Ishikawa (cell line): ENCODE measurements around the gene PCNX3.

Experiments
- CEBPB ChIP-seq: IDR thresholded peaks from 2 replicates; pipeline ENCODE4 v1.6.1; 2012
- CREB1 ChIP-seq: IDR thresholded peaks from 2 replicates; pipeline ENCODE4 v1.6.1; 2012; ENCODE audit warnings: low read depth
- EGR1 ChIP-seq: IDR thresholded peaks from 2 replicates; pipeline ENCODE4 v1.6.1; 2012
- EP300 ChIP-seq: IDR thresholded peaks from 2 replicates; pipeline ENCODE4 v1.6.1; 2012; ENCODE audit warnings: borderline replicate concordance
- FOXM1 ChIP-seq: IDR thresholded peaks from 2 replicates; pipeline ENCODE4 v1.6.1; 2012; ENCODE audit warnings: low read depth, borderline replicate concordance
- NFIC ChIP-seq: IDR thresholded peaks from 2 replicates; pipeline ENCODE4 v1.6.1; 2012
- RAD21 ChIP-seq: IDR thresholded peaks from 2 replicates; pipeline ENCODE4 v1.6.1; 2012; ENCODE audit warnings: low read depth
- TAF1 ChIP-seq: IDR thresholded peaks from 2 replicates; pipeline ENCODE4 v1.6.1; 2012; ENCODE audit warnings: low read depth, mild to moderate bottlenecking
- TCF12 ChIP-seq: IDR thresholded peaks from 2 replicates; pipeline ENCODE4 v1.6.1; 2012; ENCODE audit warnings: low read depth
- TEAD4 ChIP-seq: IDR thresholded peaks from 2 replicates; pipeline ENCODE4 v1.6.1; 2012
- YY1 ChIP-seq: IDR thresholded peaks from 2 replicates; pipeline ENCODE4 v1.6.1; 2012; ENCODE audit warnings: low read depth
- ZBTB7A ChIP-seq: IDR thresholded peaks from 2 replicates; pipeline ENCODE4 v1.6.1; 2012; ENCODE audit warnings: low read depth
- TF ChIP-seq, protein P1 (sequence below): IDR thresholded peaks from 2 replicates; pipeline ENCODE4 v1.6.1; 2012
- TF ChIP-seq, protein P2 (sequence below): IDR thresholded peaks from 2 replicates; pipeline ENCODE4 v1.6.1; 2012
- TF ChIP-seq, protein P3 (sequence below): IDR thresholded peaks from 2 replicates; pipeline ENCODE4 v1.6.1; 2012; ENCODE audit warnings: low read depth, mild to moderate bottlenecking

PCNX3 gene

DNA sequence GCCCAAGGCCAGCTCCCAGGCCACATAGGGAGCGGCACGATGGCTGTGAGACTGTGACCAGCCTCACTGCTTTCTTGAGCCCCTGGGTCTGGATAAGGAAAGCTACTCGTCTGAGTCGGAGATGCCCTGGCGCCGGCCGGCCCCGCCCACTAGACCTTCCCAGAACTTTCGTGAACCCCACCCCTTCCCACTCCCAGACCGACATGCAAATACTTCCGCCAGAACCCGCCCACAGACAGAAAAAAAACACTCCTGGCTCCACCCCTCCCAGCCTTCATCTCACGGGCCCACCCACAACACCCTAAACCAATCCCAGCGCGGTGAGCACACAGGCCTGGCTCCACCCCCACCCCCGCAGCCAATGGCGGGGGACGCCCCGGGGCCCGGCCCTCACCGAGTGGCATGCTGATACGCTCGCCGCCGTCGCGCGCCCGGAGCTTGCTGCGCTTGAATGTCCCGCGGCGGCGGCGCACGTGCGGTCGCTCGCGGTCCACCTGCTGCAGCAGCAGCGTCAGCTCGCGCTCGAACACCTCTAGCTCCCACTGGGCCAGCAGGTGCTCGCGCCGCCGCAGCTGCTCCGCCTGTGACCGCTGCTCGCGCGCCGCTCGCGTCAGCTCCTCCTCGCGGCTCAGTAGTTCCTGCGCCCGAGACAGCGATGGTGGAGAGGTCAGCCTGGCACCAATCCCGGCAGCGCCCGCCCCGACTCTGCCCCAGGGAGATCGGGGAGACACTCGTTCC is 8.5 kb upstream of the PCNX3 start:
- TF ChIP-seq CEBPB, result no peak
- peak; percentile 87 for TF ChIP-seq TCF12
- TF ChIP-seq CREB1, result peak; percentile 43; the same call in 1 of the 2 replicates
- TF ChIP-seq EP300, result peak; percentile 61; the same call in 1 of the 2 replicates
- TF ChIP-seq NFIC, result peak; percentile 64
- TF ChIP-seq, protein P1, sequence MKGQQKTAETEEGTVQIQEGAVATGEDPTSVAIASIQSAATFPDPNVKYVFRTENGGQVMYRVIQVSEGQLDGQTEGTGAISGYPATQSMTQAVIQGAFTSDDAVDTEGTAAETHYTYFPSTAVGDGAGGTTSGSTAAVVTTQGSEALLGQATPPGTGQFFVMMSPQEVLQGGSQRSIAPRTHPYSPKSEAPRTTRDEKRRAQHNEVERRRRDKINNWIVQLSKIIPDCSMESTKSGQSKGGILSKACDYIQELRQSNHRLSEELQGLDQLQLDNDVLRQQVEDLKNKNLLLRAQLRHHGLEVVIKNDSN, result peak; percentile 68
- peak; percentile 49; the same call in 1 of the 2 replicates for TF ChIP-seq EGR1
- TF ChIP-seq YY1, result peak; percentile 56; the same call in 1 of the 2 replicates
- TF ChIP-seq, protein P2, sequence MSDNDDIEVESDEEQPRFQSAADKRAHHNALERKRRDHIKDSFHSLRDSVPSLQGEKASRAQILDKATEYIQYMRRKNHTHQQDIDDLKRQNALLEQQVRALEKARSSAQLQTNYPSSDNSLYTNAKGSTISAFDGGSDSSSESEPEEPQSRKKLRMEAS, result peak; percentile 100
- no peak for TF ChIP-seq ZBTB7A
- TF ChIP-seq FOXM1, result peak; percentile 27; the same call in 1 of the 2 replicates
- TF ChIP-seq, protein P3, sequence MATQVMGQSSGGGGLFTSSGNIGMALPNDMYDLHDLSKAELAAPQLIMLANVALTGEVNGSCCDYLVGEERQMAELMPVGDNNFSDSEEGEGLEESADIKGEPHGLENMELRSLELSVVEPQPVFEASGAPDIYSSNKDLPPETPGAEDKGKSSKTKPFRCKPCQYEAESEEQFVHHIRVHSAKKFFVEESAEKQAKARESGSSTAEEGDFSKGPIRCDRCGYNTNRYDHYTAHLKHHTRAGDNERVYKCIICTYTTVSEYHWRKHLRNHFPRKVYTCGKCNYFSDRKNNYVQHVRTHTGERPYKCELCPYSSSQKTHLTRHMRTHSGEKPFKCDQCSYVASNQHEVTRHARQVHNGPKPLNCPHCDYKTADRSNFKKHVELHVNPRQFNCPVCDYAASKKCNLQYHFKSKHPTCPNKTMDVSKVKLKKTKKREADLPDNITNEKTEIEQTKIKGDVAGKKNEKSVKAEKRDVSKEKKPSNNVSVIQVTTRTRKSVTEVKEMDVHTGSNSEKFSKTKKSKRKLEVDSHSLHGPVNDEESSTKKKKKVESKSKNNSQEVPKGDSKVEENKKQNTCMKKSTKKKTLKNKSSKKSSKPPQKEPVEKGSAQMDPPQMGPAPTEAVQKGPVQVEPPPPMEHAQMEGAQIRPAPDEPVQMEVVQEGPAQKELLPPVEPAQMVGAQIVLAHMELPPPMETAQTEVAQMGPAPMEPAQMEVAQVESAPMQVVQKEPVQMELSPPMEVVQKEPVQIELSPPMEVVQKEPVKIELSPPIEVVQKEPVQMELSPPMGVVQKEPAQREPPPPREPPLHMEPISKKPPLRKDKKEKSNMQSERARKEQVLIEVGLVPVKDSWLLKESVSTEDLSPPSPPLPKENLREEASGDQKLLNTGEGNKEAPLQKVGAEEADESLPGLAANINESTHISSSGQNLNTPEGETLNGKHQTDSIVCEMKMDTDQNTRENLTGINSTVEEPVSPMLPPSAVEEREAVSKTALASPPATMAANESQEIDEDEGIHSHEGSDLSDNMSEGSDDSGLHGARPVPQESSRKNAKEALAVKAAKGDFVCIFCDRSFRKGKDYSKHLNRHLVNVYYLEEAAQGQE, result no peak
- TF ChIP-seq TAF1, result peak; percentile 45; the same call in 1 of the 2 replicates
- peak; percentile 72; the same call in 1 of the 2 replicates for TF ChIP-seq TEAD4
- no peak for TF ChIP-seq RAD21

DNA sequence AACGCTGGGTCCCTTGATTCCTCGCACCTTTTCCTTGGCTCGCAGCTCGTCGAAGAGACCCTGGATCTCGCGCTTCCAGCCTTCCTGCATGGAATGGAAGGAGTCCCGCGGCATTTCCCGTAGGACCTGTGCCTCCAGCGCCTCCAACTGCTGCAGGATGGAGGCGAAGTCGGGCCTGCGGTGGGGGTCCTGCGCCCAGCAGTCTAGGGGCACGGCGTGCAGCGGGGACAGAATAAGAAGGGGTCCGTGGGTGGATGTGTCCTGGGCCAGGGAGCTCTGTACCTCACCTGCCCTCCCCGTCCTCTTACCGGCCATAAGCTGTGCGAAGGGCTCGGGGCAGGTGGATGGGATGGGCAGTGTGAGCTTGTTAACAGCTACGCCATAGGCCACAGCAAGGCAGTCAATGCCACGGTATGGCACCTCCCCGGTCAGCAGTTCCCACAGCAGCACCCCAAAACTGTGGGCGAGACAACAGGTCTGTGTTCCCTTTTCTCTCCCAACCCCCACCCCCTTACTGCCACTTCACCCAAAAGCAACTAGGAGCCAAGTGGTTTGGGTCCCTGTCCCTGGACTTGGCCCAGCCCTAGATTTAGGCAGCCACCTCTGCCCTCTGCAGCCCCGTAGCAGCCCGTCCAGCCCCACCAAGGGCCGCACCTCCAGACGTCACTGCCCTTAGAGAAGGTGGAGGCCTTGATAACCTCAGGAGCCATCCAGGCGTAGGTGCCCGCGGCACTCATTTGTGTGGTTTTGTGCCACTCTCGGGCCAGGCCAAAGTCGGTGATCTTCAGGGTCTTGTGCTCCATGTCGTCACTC is 7.8 kb upstream of the PCNX3 start:
- TF ChIP-seq, protein P2, result no peak
- TF ChIP-seq CEBPB (no peak), RAD21 (no peak), EP300 (no peak), TEAD4 (no peak)

DNA sequence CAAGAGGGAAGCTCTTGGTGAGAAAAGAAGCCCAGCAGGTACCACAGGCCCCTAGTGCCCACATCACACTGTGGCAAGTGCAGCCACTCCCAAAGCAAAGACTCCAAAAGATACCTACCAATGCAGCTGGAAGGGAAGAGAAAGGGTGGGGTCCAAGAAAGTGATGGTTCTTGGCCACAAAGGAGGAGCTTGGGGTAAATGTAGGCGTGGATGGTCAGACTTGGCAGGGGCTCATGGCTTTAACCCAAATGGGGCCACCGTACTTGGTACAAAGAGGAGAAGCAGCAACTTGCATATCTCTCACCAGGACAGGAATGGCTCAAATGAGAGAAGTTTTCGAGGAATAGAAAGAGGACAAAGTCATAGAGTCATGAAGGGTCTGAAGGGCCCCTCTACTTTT is 6.3 kb upstream of the PCNX3 start:
- TF ChIP-seq CEBPB (no peak), FOXM1 (no peak), TEAD4 (no peak), CREB1 (no peak), NFIC (no peak), ZBTB7A (no peak), TCF12 (no peak), EP300 (no peak), EGR1 (no peak), YY1 (no peak), TAF1 (no peak), RAD21 (no peak)
- TF ChIP-seq, protein P3, result no peak
- TF ChIP-seq, protein P1, result no peak
- TF ChIP-seq, protein P2, result no peak

DNA sequence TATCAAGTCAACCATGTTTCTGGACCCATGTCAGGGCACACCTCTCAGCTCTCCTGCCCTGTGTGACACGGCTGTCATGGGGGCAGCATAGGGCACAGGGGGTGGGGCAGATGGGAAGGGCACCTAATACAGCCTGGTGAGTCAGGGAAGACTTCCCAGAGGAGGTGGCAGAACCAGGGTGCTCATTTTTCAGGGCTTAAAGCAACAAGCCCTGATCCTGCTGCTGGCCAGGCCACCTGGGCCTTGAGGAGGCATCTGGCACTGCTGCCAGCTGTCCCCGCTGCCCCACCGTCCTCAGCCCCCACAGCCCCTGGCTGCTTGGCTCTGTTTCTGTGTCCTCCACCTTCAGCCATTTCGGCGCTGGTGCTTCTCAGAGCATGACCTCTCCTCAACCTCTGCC is 5.9 kb upstream of the PCNX3 start:
- TF ChIP-seq RAD21, result no peak
- TF ChIP-seq, protein P1, result no peak
- no peak for TF ChIP-seq CREB1
- TF ChIP-seq YY1, result no peak
- no peak for TF ChIP-seq CEBPB
- no peak for TF ChIP-seq ZBTB7A
- no peak for TF ChIP-seq EP300
- TF ChIP-seq, protein P3, result no peak
- no peak for TF ChIP-seq EGR1
